Neural progenitor cell (in vitro differentiated cells): ENCODE measurements around the gene PSKH1. TPM values are rescaled to one million over a fixed set of nuclear protein-coding genes. Genes with fewer than 3 reads are reported as not detected.

Experiments
- DNase-seq: peaks from one replicate; pipeline ENCODE4 v3.0.0-alpha.2; 2016; ENCODE audit warnings: low spot score
- H2AFZ ChIP-seq: fragments of 200-600 bp; sonication (generic); replicated peaks from 2 replicates; pipeline ENCODE4 v1.6.1; 2016; ENCODE audit warnings: antibody characterized with exemption
- H3F3A ChIP-seq: fragments of 200-600 bp; sonication (generic); 2 replicates; pipeline ENCODE4 v1.6.1; 2016; ENCODE audit warnings: antibody characterized with exemption, low read depth
- H3K27ac ChIP-seq: fragments of 200-600 bp; sonication (generic); 2 replicates; pipeline ENCODE4 v1.5.1; 2016; ENCODE audit warnings: mild to moderate bottlenecking
- H3K27me3 ChIP-seq: fragments of 200-600 bp; sonication (generic); 2 replicates; pipeline ENCODE4 v1.6.1; 2016; ENCODE audit warnings: mild to moderate bottlenecking, moderate library complexity
- H3K36me3 ChIP-seq: fragments of 200-600 bp; sonication (generic); 2 replicates; pipeline ENCODE4 v1.5.1; 2016
- H3K4me1 ChIP-seq: fragments of 200-600 bp; sonication (generic); 2 replicates; pipeline ENCODE4 v1.6.1; 2016; ENCODE audit warnings: mixed run types
- H3K4me2 ChIP-seq: fragments of 200-600 bp; sonication (generic); 2 replicates; pipeline ENCODE4 v1.6.1; 2016
- H3K4me3 ChIP-seq: fragments of 200-600 bp; sonication (generic); 2 replicates; pipeline ENCODE4 v1.5.1; 2016
- H3K79me2 ChIP-seq: fragments of 200-600 bp; sonication (generic); 2 replicates; pipeline ENCODE4 v1.6.1; 2016; ENCODE audit warnings: low read depth
- H3K9ac ChIP-seq: fragments of 200-600 bp; sonication (generic); 2 replicates; pipeline ENCODE4 v1.6.1; 2016
- H3K9me3 ChIP-seq: fragments of 200-600 bp; sonication (generic); 2 replicates; pipeline ENCODE4 v1.5.1; 2016; ENCODE audit warnings: low read depth
- H4K20me1 ChIP-seq: fragments of 200-600 bp; sonication (generic); 2 replicates; pipeline ENCODE4 v1.6.1; 2016; ENCODE audit warnings: low read depth
- H3K27ac Mint-ChIP-seq: 3 replicates; pipeline ENCODE4 v1.8.0; 2021; ENCODE audit warnings: mixed read lengths
- H3K27me3 Mint-ChIP-seq: 2 replicates; pipeline ENCODE4 v1.8.0; 2022; ENCODE audit warnings: low read depth, mild to moderate bottlenecking, inconsistent platforms, moderate library complexity, mixed read lengths; ENCODE audit not compliant: insufficient read depth
- H3K36me3 Mint-ChIP-seq: 3 replicates; pipeline ENCODE4 v1.8.0; 2021; ENCODE audit warnings: mixed read lengths
- H3K4me1 Mint-ChIP-seq: 3 replicates; pipeline ENCODE4 v1.8.0; 2021; ENCODE audit warnings: mixed read lengths
- H3K4me3 Mint-ChIP-seq: 3 replicates; pipeline ENCODE4 v1.8.0; 2021; ENCODE audit warnings: mild to moderate bottlenecking, moderate library complexity, mixed read lengths
- H3K9me3 Mint-ChIP-seq: 3 replicates; pipeline ENCODE4 v1.8.0; 2020; ENCODE audit warnings: mixed read lengths
- CTCF ChIP-seq: fragments of 200-600 bp; sonication (generic); IDR thresholded peaks from 2 replicates; pipeline ENCODE4 v1.5.1; 2017; ENCODE audit warnings: antibody characterized with exemption, mild to moderate bottlenecking
- EZH2 ChIP-seq: fragments of 200-600 bp; sonication (generic); IDR thresholded peaks from 2 replicates; pipeline ENCODE4 v1.6.1; 2017; ENCODE audit warnings: antibody characterized with exemption, mild to moderate bottlenecking, moderate library complexity
- EZH2phosphoT487 ChIP-seq: fragments of 200-600 bp; sonication (generic); IDR thresholded peaks from 2 replicates; pipeline ENCODE4 v1.6.1; 2017; ENCODE audit warnings: antibody characterized with exemption
- total RNA-seq: library from RNA; depleted of rRNA; stranded (reverse); fragments of >200 nt; gene quantifications from 2 replicates; pipeline ENCODE4 v1.2.3, GENCODE V29; 2015; ENCODE audit warnings: low replicate concordance

PSKH1 gene
- total RNA-seq, 1 donor from 2014 or later: 13.1 TPM

- Mint-ChIP-seq H3K4me3 (no peak overlapping the region), H3K9me3 (no peaks in the 10 kb centered on the region), H3K36me3 (peaks cover 17% of the 10 kb centered on the region), H3K27me3 (peaks cover 2% of the 10 kb centered on the region), H3K4me1 (peaks cover 4% of the 10 kb centered on the region), H3K27ac (no peak overlapping the region)
- peaks cover 4% of the 10 kb centered on the region for H3K79me2 ChIP-seq
- peaks cover 28% of the 10 kb centered on the region for H4K20me1 ChIP-seq
- no peak for DNase-seq
- peaks cover 20% of the 10 kb centered on the region for H3F3A ChIP-seq
- H3K27me3 ChIP-seq: no peaks in the 10 kb centered on the region
- TF ChIP-seq EZH2phosphoT487 (no peak), CTCF (no peak), EZH2 (no peak)
- peaks cover 11% of the 10 kb centered on the region for H3K4me1 ChIP-seq
- H3K4me2 ChIP-seq: no peak overlapping the region
- no peak overlapping the region for H2AFZ ChIP-seq
- H3K36me3 ChIP-seq: no peaks in the 10 kb centered on the region
- H3K4me3 ChIP-seq: no peak overlapping the region
- H3K9ac ChIP-seq: no peak overlapping the region
- no peaks in the 10 kb centered on the region for H3K9me3 ChIP-seq
- H3K27ac ChIP-seq: no peak overlapping the region
Observed at GRCh38 chr16:67880584-67880983, 12.5 kb upstream of the PSKH1 start.

GRCh38 chr16:67881621-67882161 lies 11.4 kb upstream of the PSKH1 start:
- H3F3A ChIP-seq: peaks cover 20% of the 10 kb centered on the region
- H3K27ac Mint-ChIP-seq: no peak overlapping the region
- no peak overlapping the region for H2AFZ ChIP-seq
- H3K4me3 Mint-ChIP-seq: no peak overlapping the region
- no peak overlapping the region for H3K4me3 ChIP-seq
- no peak overlapping the region for H3K4me2 ChIP-seq
- H3K9me3 ChIP-seq: no peaks in the 10 kb centered on the region
- no peaks in the 10 kb centered on the region for H3K27me3 ChIP-seq
- peaks cover 4% of the 10 kb centered on the region for H3K4me1 Mint-ChIP-seq
- TF ChIP-seq EZH2 (no peak), CTCF (no peak), EZH2phosphoT487 (no peak)
- H3K36me3 ChIP-seq: no peaks in the 10 kb centered on the region
- H4K20me1 ChIP-seq: peaks cover 26% of the 10 kb centered on the region
- H3K9me3 Mint-ChIP-seq: no peaks in the 10 kb centered on the region
- no peak overlapping the region for H3K9ac ChIP-seq
- peaks cover 17% of the 10 kb centered on the region for H3K36me3 Mint-ChIP-seq
- H3K27me3 Mint-ChIP-seq: peaks cover 2% of the 10 kb centered on the region
- H3K79me2 ChIP-seq: no peaks in the 10 kb centered on the region
- no peak for DNase-seq
- peaks cover 11% of the 10 kb centered on the region for H3K4me1 ChIP-seq
- no peak overlapping the region for H3K27ac ChIP-seq

- no peaks in the 10 kb centered on the region for H3K9me3 ChIP-seq
- no peaks in the 10 kb centered on the region for H3K27me3 ChIP-seq
- peaks cover 20% of the 10 kb centered on the region for H3F3A ChIP-seq
- H3K4me2 ChIP-seq: no peak overlapping the region
- H3K9ac ChIP-seq: no peak overlapping the region
- no peaks in the 10 kb centered on the region for H3K36me3 ChIP-seq
- no peak for TF ChIP-seq EZH2phosphoT487
- TF ChIP-seq EZH2: no peak
- TF ChIP-seq CTCF: no peak
- Mint-ChIP-seq H3K36me3 (peaks cover 17% of the 10 kb centered on the region), H3K4me3 (no peak overlapping the region), H3K4me1 (peaks cover 4% of the 10 kb centered on the region), H3K9me3 (no peaks in the 10 kb centered on the region), H3K27ac (no peak overlapping the region), H3K27me3 (peaks cover 2% of the 10 kb centered on the region)
- DNase-seq: no peak
- H3K79me2 ChIP-seq: no peaks in the 10 kb centered on the region
- no peak overlapping the region for H2AFZ ChIP-seq
- peaks cover 26% of the 10 kb centered on the region for H4K20me1 ChIP-seq
- H3K27ac ChIP-seq: no peak overlapping the region
- H3K4me3 ChIP-seq: no peak overlapping the region
- H3K4me1 ChIP-seq: peaks cover 12% of the 10 kb centered on the region
Observed at GRCh38 chr16:67882374-67883145, 10.5 kb upstream of the PSKH1 start.
